Gastrocnemius medialis (tissue), 4 donors: ENCODE results near the gene MAD1L1.

Experiments
- CTCF ChIP-seq, 5 experiments: fragments of 450-650 bp in 3 of 5; fragments of 200-600 bp in 2 of 5; sonication (generic) in 2 of 5; IDR thresholded peaks in 4 of 5; conservative IDR thresholded peaks in 1 of 5; 1 replicate in 4 of 5; 2 replicates in 1 of 5; pipeline ENCODE4 v1.5.1; 2016 to 2019; ENCODE audit warnings: antibody characterized with exemption in 5 of 5, mild to moderate bottlenecking in 3 of 5, moderate library complexity in 3 of 5
- POLR2A ChIP-seq, 2 donors: fragments of 450-650 bp; IDR thresholded peaks; one replicate each; pipeline ENCODE4 v1.6.1; 2017; ENCODE audit warnings: antibody characterized with exemption in 2 of 2, mild to moderate bottlenecking in 2 of 2, moderate library complexity in 2 of 2

GRCh38 chr7:1940863-1941262, 291.9 kb downstream of the MAD1L1 start:
- no peak for TF ChIP-seq POLR2A (IDR thresholded peaks at IDR 0.05)
- no peak for TF ChIP-seq CTCF (IDR thresholded peaks at IDR 0.05 in 4 of 5, conservative IDR thresholded peaks at IDR 0.05 in 1 of 5)
